ENCODE measurements around the gene RUNX2. TPM values are rescaled to one million over a fixed set of nuclear protein-coding genes. Genes with fewer than 3 reads are reported as not detected.

RUNX2 gene
- total RNA-seq, 4 donors from 2014 or later: 0.65 to 2.4 (median 1.3) TPM

DNA sequence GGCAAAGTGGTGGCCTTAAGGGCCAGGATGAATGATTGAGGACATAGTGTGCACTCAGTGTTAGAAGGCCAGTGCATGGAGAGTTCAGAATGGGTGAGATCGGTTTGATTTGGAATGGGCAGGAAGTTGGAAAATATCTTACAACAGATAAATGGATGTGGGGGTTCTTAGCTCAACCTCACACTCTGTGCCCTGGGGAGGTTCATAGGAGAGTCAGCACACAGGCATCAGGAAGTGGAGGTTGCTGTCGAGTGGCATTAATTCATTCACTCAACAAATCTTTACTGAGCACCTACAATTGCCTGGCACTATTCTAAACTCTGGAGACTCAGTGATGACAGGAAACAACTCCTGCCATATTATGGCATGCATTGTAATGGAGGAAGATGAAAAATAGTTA lies 363.3 kb downstream of the RUNX2 start:
- ATAC-seq (ENCODE audit: low FRiP score): no peak
- no peak for TF ChIP-seq CTCF (IDR thresholded peaks at IDR 0.05)
- DNase-seq (ENCODE audit: low spot score): no peak

- no peak for TF ChIP-seq CTCF (IDR thresholded peaks at IDR 0.05)
- ATAC-seq (ENCODE audit: low FRiP score) (no peak), DNase-seq (ENCODE audit: low spot score) (no peak)
Measured at GRCh38 chr6:45692021-45692420, 363.9 kb downstream of the RUNX2 start.

- DNase-seq (ENCODE audit: low spot score) (no peak), ATAC-seq (ENCODE audit: low FRiP score) (no peak)
- no peak for TF ChIP-seq CTCF (IDR thresholded peaks at IDR 0.05)
Measured at GRCh38 chr6:45696738-45697137, 368.6 kb downstream of the RUNX2 start.

- DNase-seq (ENCODE audit: low spot score): no peak
- ATAC-seq (ENCODE audit: low FRiP score): no peak
- TF ChIP-seq CTCF (IDR thresholded peaks at IDR 0.05): no peak
Measured at GRCh38 chr6:45697605-45698004, 369.5 kb downstream of the RUNX2 start.

DNA sequence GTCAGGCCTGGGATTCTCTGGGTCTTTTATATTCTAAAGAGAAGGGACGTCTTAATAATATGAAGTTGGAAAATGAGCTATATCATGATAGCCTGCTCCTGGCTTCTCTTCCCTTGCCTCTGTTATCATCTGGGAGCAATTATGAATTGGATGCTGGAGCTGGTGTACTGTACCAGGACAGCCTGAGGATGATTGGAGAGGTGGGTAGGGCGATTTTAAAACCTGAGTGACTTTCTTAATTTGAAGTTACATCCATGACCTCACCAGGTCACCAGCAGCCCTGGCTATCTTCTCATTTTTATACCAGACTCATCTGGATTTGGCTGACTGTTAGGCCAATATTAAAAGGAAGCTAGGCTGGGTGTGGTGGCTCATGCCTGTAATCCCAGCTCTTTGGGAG lies 369.9 kb downstream of the RUNX2 start:
- no peak for TF ChIP-seq CTCF (IDR thresholded peaks at IDR 0.05)
- ATAC-seq (ENCODE audit: low FRiP score) (no peak), DNase-seq (ENCODE audit: low spot score) (no peak)

- ATAC-seq (ENCODE audit: low FRiP score) (no peak), DNase-seq (ENCODE audit: low spot score) (no peak)
- TF ChIP-seq CTCF (IDR thresholded peaks at IDR 0.05): no peak
Measured at GRCh38 chr6:45699663-45700062, 371.5 kb downstream of the RUNX2 start.

GRCh38 chr6:45702849-45703739 lies 375.0 kb downstream of the RUNX2 start:
- TF ChIP-seq CTCF (IDR thresholded peaks at IDR 0.05): no peak
- ATAC-seq (ENCODE audit: low FRiP score) (no peak), DNase-seq (ENCODE audit: low spot score) (no peak)

Measured in omental fat pad (tissue), 4 donors.